ENCODE results near the gene STPG4.

- no peak for TF ChIP-seq POLR2A (IDR thresholded peaks at IDR 0.05)
- no peak for TF ChIP-seq CTCF (IDR thresholded peaks at IDR 0.05)
These were observed 94.4 kb downstream of the STPG4 start for GRCh38 chr2:47060652-47061170.

Measured in thyroid gland (tissue), 4 donors.